GM12892 (cell line): ENCODE data around the gene FCMR.

Experiments used
- DNase-seq: peaks from one replicate; pipeline ENCODE4 v3.0.0; 2011; ENCODE audit not compliant: insufficient read length
- FAIRE-seq: peaks from 2 replicates; lab custom pipeline; 2011; peaks lifted over from hg19 to GRCh38; lab: Jason Lieb, UNC
- POLR2A ChIP-seq: IDR thresholded peaks from 2 replicates; pipeline ENCODE4 v1.6.1; 2011; ENCODE audit warnings: low read depth, low read length, control low read depth
- POLR2AphosphoS5 ChIP-seq: IDR thresholded peaks from 2 replicates; pipeline ENCODE4 v1.6.1; 2011; ENCODE audit warnings: low read depth, low read length, control low read depth
- TAF1 ChIP-seq: IDR thresholded peaks from 2 replicates; pipeline ENCODE4 v1.6.1; 2011; ENCODE audit warnings: low read depth, mild to moderate bottlenecking, control low read depth, low read length, borderline replicate concordance

The FCMR gene

GRCh38 chr1:206880314-206880713 lies 41.4 kb downstream of the FCMR start:
- TF ChIP-seq POLR2AphosphoS5, result no peak
- TF ChIP-seq TAF1, result no peak
- no peak for TF ChIP-seq POLR2A
- FAIRE-seq (no peak), DNase-seq (no peak)

DNA sequence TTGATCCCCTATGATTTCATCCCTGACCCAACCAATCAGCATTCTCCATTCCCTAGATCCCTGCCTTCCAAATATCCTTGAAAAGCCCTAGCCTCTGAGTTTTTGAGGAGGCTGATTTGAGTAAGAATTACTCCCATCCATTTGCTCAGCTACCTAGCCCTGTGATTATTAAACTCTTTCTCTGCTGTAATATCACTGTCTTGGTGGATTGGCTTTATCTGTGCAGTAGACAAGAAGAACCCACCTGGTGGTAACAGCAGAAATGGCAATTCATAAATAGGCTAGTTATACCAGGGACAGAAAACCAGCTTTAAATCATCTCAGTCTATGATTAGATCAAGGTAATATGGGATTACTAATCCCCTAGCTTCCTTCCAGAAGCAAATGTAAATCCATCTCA lies 43.3 kb downstream of the FCMR start:
- no peak for DNase-seq
- no peak for FAIRE-seq
- TF ChIP-seq TAF1, result no peak
- TF ChIP-seq POLR2A, result no peak
- TF ChIP-seq POLR2AphosphoS5, result no peak

GRCh38 chr1:206875752-206876377 lies 45.9 kb downstream of the FCMR start:
- TF ChIP-seq POLR2A (no peak), TAF1 (no peak), POLR2AphosphoS5 (no peak)
- FAIRE-seq, result no peak

GRCh38 chr1:206873603-206874188 lies 48.0 kb downstream of the FCMR start:
- no peak for FAIRE-seq
- TF ChIP-seq POLR2AphosphoS5 (no peak), POLR2A (no peak), TAF1 (no peak)
- no peak for DNase-seq

More at GRCh38 chr1:206875752-206876377, 45.9 kb downstream of the FCMR start:
- DNase-seq, result no peak

GRCh38 chr1:206872139-206872538 lies 49.6 kb downstream of the FCMR start:
- TF ChIP-seq POLR2A (no peak), TAF1 (no peak), POLR2AphosphoS5 (no peak)
- DNase-seq (no peak), FAIRE-seq (no peak)

GRCh38 chr1:206868264-206868663 lies 53.5 kb downstream of the FCMR start:
- FAIRE-seq (no peak), DNase-seq (no peak)
- TF ChIP-seq TAF1 (no peak), POLR2A (no peak), POLR2AphosphoS5 (no peak)

- DNase-seq (no peak), FAIRE-seq (no peak)
- TF ChIP-seq POLR2AphosphoS5 (no peak), POLR2A (no peak), TAF1 (no peak)
These were observed 54.0 kb downstream of the FCMR start for GRCh38 chr1:206867716-206868115.

GRCh38 chr1:206867239-206867638 lies 54.5 kb downstream of the FCMR start:
- no peak for FAIRE-seq
- no peak for DNase-seq
- TF ChIP-seq POLR2AphosphoS5 (no peak), TAF1 (no peak), POLR2A (no peak)

- DNase-seq (no peak), FAIRE-seq (no peak)
- TF ChIP-seq TAF1 (no peak), POLR2A (no peak), POLR2AphosphoS5 (no peak)
These were observed 55.7 kb downstream of the FCMR start for GRCh38 chr1:206866062-206866461.

- FAIRE-seq, result peak; percentile 67
- DNase-seq, result no peak
- TF ChIP-seq POLR2A (no peak), TAF1 (no peak), POLR2AphosphoS5 (no peak)
These were observed 56.6 kb downstream of the FCMR start, which contains the start of gene IL20 for GRCh38 chr1:206864939-206865671. TSS of gene IL20 (plus strand) at chr1:206865623. CDS start at chr1:206865853, 230 bp downstream.

DNA sequence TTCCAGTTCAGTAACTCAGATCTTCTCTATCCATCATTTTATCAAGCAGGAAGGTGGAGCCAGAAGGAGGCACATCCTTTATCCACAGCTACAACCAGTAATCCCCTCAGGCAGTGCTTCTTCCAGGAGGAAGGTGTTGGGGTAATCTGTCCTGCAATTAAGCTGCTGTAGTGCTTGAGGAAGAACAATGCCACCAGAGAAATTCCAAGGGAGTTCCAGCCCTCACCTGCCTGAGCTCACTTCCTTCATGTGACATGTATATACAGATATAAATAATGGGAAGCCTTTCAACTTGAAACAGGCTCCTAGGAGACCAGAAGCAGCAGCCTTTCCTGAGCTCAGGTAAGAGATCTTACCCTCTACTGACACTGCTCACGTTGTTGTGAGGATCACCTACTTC lies 58.5 kb downstream of the FCMR start:
- TF ChIP-seq POLR2AphosphoS5 (no peak), POLR2A (no peak), TAF1 (no peak)
- FAIRE-seq (no peak), DNase-seq (no peak)

DNA sequence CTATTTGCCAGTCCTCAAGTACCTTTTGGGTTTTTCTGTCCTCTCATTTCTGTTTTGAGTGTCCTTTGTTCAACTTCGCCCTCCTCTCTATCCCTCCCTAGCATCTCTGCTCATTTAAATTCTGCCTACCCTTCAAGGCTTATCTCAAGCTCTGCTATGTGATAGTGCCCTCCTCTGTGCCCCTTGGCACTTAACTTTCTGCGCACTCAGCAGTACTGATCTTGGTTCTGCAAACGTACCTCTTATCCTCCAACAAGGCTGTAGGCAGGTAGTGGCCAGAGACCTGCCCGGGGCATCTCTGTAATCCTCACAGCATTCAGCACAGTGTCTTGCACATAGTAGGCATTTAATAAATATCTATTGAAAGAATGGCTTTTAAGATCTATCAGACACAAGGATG lies 61.6 kb downstream of the FCMR start:
- DNase-seq, result no peak
- TF ChIP-seq POLR2AphosphoS5 (no peak), POLR2A (no peak), TAF1 (no peak)
- FAIRE-seq, result no peak

DNA sequence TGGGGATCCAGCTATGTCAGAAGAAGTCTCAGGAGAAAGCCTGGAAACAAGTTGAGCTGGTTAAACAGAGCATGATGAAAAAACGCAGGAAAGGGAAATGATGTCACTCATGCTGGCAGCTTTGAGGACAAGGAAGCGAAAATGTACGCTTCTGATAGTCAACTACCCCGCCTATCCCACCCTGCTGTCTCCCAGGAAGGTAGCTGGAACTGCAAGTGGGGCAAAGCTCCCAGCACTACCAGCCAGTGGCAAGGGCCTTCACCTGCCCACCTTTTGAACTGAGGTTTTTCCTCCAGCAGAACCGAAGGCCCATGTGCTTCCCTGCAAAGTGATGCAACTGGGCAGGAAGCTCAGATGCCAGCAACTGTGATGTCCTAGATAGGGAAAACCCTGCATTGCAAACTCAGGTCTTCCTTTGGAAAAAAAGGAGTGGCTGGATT lies 62.6 kb downstream of the FCMR start:
- TF ChIP-seq POLR2AphosphoS5 (no peak), POLR2A (no peak), TAF1 (no peak)
- DNase-seq, result no peak

More for the DNA sequence above, 62.6 kb downstream of the FCMR start:
- FAIRE-seq, result no peak
